OCI-M2 (cell line): ENCODE measurements around the gene LRRC2.

ENCODE experiments used
- DNase-seq: peaks from one replicate; lab custom pipeline; 2025; ENCODE audit not compliant: unreplicated experiment; lab: John Stamatoyannopoulos, UW

LRRC2 gene

DNA sequence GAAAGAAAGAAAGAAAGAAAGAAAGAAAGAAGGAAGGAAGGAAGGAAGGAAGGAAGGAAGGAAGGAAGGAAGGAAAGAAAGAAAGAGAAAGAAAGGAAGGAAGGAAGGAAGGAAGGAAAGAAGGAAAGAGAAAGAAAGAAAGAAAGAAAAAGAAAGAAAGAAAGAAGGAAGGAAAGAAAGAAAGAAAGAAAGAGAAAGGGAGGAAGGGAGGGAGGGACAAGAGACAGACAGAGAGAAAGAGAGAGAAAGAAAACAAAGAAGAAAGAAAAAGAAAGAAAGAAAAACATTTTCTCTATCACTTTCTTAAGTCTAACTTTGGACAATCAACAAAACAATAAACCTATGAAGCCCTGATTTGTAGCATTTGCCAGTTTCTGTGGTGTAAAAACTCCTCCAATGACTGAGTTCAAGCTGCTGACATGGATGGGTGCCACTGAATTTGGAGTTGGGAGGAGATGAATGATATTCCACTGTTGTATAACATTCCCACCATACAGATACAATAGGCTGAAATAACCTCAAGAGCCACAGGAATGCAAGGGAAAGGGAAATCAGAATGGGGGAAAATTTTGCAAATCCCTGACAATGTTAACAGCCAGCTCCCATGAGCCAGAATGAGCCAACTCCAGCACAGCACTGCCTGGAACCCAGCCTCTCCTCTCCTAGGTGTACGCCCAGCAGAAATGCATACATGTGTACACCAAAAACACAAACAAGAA is 83.3 kb downstream of the LRRC2 start:
- DNase-seq: no peak

- no peak for DNase-seq
Measured at GRCh38 chr3:46481636-46482035, 84.5 kb downstream of the LRRC2 start.

DNA sequence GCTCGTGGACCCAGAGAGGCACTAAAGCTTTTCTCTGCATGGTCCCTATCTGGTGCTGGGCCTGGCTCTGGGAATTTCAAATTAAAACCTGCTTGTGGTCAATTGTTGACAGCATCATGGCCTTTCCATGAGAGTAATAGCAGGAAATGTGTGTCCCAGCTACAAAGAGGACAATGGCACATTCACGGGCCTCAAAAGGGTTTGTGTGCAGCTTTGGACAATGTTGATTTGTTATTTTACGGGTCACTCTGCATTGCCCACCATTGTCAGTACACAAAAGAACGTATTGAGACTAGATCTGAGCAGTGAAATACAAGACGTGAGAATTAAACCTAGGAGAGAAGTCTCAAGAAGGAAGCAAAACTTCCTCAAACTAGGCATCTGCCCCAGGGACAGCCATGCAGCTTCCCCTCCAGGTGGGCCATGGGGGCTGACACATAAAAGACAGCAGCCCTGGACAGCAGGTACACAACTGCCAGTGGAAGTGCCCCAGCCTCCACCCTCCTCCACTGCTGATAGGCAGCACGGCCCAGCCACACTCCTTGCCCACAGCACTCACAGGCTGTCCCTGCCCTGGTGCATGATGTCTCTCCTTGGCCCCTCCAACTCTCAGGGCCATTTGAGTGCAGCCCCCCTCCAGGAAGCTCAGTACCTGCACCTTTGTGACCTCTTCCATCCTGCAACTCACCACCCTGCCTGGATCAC is 85.5 kb downstream of the LRRC2 start:
- DNase-seq: no peak

DNA sequence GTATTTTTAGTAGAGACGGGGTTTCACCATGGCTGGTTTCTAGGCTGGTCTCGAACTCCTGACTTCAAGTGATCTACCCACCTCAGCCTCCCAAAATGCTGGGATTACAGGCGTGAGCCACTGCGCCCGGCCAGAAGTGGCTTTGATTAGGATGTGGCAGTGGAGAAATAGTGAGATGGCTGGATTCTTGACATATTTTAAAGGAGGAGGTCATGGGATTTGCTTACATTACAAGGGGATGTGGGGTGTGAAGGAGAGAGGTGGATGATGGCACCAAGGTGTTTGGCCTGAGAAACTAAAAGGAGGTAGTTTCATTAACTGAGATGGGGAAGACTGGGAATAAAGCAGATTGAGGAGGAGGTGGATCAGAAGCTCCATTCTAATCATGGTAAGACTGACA is 86.4 kb downstream of the LRRC2 start:
- no peak for DNase-seq

GRCh38 chr3:46479021-46479420 is 87.1 kb downstream of the LRRC2 start:
- no peak for DNase-seq

DNA sequence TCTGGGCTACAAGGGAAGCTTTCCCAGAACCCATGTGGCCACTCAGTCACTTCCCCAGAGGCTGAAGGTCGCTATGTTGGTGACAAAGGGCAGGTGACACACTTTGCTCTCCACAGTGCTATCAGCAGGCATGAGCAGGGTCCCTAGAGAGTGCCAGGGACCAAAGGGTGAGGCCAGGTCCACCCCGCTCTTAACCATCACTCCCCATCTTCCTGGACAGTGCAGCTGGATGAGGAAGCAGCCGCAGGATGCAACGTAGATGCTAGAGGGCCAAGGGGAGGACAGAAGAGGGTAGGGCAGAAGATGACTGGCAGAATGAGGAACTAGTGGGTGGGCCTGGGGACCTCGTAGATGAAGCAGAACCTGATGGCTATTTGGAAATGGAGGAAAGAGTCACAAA is 87.8 kb downstream of the LRRC2 start:
- DNase-seq: no peak

DNA sequence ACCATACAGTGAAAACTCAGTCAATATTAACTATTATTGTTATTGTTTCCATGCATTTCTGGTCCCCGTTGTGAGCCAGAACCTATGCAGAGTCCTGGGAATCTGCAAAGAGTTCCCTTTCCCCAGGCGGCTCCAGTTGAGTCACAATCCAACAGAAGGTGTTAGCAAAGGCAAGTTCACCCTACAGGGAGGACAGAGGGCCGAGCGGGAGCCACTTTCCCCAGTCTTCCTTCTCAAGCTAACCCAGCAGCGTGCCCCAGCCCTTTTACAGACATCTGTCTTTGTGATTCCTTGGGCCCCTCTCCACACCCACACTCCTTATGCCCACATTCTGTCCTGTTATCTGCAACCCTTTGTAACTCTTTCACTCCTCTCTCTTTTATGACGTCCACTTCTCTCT is 88.3 kb downstream of the LRRC2 start:
- no peak for DNase-seq

- DNase-seq: no peak
Measured at GRCh38 chr3:46477145-46477544, 89.0 kb downstream of the LRRC2 start.

- no peak for DNase-seq
Measured at GRCh38 chr3:46472736-46473135, 93.4 kb downstream of the LRRC2 start.

GRCh38 chr3:46471371-46471914 is 94.7 kb downstream of the LRRC2 start:
- no peak for DNase-seq

- DNase-seq: no peak
Measured at GRCh38 chr3:46470831-46471230, 95.3 kb downstream of the LRRC2 start.

- no peak for DNase-seq
Measured at GRCh38 chr3:46469680-46470357, 96.3 kb downstream of the LRRC2 start.

DNA sequence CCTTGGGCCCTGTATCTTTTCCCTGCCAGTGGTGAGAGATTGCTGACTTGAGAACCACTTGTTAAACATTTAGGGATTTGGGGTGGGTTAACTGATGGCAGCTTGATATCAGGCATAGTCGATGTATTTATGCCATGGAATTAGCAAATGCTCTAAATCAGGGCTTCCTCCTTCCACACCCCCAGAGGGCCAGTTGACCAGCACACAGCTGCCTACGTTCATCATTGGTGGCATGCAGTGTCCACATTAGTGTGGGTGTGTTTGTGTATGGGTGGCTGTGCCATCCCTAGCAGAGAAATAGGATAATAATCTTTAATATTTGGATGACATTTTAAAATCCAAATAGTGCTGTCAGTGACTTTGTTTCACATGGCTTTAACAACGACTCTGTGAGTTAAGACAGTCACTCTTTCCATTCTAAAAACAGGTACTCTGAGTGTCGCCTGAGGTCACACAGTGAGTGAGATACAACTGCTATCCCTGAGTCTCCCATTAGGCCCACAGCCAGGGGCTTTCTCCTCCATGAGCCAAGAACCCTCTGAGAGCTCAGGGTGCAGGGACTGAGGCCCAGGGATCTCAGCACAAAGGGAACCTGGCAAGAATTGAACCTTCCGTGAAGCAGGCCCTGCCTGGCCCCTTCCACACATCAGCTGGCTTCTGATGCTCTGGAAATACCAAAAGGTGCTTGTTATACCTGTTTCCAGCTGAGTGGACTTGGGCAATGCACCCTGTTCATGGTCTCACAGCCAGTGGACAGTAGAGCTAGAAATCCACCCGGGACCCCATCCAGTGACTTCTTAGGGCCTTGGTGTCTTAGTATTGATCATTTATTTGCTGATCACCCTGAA is 97.1 kb downstream of the LRRC2 start:
- DNase-seq: no peak

DNA sequence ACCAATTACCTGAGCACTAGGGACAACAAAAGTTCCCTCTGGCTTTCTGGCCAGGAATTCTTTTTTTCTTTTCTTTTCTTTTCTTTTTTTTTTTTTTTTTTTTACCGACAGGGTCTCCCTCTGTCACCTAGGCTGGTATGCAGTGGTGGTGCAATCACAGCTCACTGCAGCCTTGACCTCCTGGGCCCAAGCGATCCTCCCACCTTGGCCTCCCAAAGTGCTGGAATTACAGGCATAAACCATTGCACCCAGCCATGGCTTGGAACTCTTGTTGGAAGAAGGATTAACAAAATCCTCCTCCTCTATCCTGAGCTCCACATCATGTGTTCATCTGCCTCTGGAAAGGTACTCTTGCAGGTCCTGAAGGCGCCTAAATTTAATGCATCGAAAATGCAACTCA is 98.5 kb downstream of the LRRC2 start:
- no peak for DNase-seq

- no peak for DNase-seq
Measured at GRCh38 chr3:46466871-46467403, 99.2 kb downstream of the LRRC2 start.

GRCh38 chr3:46466273-46466672 is 99.8 kb downstream of the LRRC2 start:
- no peak for DNase-seq
